SU-DHL-6 (cell line): ENCODE data around the gene GJC2.

Experiments used
- CTCF ChIP-seq: fragments of 200-600 bp; sonication (generic); IDR thresholded peaks from one replicate; pipeline ENCODE4 v1.5.1; 2017; ENCODE audit warnings: antibody characterized with exemption, mild to moderate bottlenecking, low read length, moderate library complexity; ENCODE audit not compliant: insufficient read depth, poor library complexity, severe bottlenecking
- EZH2phosphoT487 ChIP-seq: fragments of 200-600 bp; sonication (generic), shearing (Covaris generic); conservative IDR thresholded peaks from 2 replicates; pipeline ENCODE4 v1.6.1; 2018; ENCODE audit warnings: mild to moderate bottlenecking, antibody characterized with exemption, low read length, moderate library complexity, mixed read lengths

DNA sequence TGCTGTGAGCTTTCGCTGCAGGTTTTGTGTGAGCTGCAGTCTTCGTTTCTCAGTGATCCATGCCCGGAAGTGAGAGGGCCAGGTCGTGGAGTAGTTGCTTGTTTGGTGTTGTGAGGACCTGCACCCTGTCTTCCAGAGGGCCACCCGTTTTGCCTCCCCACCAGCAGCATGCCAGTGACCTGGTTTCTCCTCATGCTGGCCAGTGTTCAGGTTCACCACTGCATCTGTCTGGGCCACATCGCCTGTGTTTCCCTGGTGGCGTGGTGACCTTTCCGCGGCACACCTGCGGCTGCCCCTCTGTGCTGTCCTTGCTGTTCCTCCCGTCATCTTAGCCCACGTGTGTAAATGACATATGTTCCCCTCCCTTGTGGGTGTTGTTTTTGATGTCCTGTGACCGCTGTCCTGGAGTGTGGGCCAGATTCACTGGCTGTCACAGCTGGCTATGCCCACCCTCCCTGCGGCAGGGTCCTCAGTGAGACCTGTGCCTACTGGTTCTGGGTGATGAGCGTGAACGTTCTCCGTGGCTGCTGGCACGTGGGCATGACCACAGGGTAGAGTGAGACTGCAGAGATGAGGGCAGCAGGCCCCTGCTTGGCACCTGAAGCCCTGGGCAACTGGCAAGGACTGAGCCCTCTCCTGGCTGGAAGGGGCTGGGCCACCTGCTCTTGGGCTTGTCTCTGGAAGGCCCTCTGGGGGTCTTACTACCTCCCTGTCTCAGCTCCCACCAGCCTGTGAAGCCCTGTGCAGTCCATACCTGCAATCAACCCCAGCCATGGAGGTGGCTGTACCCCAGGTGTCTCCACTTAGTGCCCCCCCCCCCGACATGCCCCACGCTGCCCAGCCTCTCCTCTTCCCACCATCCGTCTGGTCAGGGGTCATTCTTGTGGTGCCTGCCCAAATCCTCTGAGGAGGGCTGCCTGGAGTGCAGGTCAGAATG lies 23.1 kb downstream of the GJC2 start:
- TF ChIP-seq CTCF (no peak), EZH2phosphoT487 (no peak)
